Left renal cortex interstitium (tissue), 4 donors: Measurements from ENCODE around the gene RUNX1. TPM values are rescaled to one million over a fixed set of nuclear protein-coding genes. Genes with fewer than 3 reads are reported as not detected.

Source experiments
- DNase-seq, 4 donors: peaks; one replicate each; pipeline ENCODE4 v3.0.0-alpha.2; 2013; ENCODE audit warnings: low read depth in 4 of 4, low spot score in 2 of 4, missing footprints in 1 of 4
- polyA plus RNA-seq, 4 donors: library from polyadenylated mRNA; unstranded; fragments of 120-200 nt; gene quantifications; one replicate each; pipeline ENCODE4 v1.2.1, GENCODE V29; 2013; ENCODE audit not compliant: insufficient read length in 4 of 4

RUNX1 gene
- polyA plus RNA-seq, 4 donors: 1.5 to 3.6 (median 2.7) TPM

DNA sequence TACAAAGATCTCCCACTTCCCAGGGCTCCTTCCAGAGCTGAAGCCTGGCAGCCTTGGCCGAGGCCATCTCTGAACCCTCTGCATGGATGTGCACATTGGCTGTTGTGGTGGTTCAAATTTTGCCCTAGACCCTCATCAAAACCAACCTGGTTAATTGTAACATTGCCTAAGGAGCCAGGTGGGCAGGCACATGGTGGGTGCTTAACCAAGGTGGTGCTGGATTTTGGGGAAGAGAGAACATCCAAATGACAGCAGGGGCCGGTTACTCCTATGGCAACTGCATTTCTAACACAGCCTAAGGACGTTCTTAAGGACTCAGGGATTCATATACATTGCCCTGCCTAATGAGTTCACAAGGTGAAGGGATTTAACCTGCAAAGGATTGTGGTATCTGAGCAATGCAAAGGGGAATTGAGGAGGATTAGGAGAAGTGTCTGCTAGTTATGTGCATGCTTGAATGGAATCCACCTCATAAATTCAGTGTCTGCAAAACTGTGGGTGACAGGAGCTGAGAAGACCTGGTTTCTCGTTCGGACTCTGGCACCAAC is 10.3 kb downstream of the RUNX1 start:
- DNase-seq: no peak

DNA sequence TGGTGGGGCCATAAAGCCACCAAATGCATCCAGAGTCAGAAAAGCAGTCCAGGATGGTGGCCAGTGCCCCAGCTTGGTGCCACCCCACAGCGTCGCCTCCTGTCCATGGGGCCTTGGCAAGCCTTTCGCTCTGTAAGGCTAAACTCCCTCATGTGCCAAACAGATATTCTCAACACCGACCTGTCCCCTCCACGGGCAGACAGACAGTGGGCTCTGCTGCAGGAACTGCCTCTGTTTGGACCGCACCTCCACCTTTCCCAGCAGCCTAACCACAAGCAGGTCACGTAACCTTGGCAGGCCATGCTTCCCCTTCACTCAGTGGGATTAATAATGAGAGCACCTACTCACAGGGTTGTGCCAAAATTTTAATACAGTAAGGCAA is 11.7 kb downstream of the RUNX1 start:
- DNase-seq: no peak

DNA sequence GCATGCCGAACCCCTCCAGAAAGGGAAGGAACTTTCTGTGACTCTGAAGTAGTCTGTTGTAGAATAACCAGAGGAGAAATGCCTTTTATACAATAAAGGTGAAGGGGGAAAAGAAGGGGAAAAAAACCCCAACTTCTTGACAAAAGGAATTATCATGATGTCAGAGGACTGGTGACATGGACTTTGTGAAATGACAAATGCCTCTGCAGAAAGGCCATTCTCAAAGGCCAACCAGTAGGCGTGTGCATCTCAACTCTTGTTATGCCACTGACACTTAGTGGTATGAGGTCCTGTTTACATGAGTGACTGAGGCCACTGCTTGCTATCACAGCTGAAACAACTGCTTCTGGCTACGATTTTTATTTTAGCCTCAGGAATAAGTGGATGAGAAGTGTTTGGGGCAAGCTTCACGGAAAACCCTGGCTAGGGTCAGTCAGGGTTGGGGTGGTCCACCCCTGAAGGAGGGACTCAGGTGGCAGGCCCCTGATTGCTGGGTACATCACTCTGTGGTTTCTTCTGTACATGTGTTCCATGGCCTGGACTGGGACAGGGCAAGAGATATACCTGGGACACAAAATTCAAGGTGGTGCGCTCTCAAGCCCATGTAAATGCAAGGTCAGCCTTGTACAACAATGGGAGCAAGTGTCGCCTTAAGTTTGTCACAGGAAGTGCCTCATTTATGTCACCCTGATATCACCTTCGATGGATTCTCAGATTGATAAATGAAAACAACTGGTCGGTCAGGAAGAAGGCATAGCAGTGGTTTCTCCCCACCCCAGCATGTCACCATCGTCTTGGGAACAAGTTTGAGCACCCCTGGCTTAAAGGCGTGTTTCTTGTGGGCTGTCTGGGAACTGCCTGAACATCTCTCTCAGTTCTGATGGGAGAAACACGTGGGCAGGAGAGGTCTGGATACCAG is 12.4 kb downstream of the RUNX1 start:
- DNase-seq: no peak

DNA sequence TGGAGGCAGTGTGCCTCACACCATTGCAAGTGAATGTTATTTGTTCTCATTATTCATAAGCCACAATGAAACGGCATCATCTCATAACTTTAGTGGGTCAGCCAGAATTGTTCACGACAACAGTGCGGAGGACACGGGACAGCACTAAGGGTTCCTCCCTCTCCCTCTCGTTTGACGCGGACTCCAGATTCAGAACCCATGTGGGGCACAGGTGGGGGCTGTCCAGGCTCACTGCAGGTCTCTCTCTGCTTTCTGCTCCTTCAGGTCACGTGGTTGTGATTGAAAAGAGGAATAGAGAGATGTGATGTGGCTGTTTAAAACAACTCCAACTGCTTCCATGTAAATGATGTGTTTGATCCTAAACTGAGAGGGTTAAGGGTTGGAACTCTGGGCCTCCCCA is 13.5 kb downstream of the RUNX1 start:
- DNase-seq: no peak

DNA sequence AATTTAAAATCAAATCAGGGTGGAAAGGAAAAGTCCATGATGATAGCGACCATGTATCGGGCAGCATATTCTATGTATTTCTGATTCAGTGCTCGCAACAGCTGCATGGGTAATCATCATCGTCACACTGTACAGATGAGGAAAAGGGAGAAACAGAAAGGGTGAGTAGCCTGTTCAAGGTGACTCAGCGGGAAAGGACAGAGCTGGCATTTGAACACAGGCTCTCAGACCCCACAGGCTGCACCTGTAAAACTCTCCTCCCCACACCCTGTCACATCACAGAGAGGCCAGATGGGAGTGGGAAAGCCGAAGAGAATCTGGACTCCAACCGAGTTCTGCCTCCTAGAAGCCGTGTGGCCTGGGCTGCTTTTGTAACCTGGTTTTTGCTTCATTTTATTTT is 14.0 kb downstream of the RUNX1 start:
- DNase-seq: no peak

DNA sequence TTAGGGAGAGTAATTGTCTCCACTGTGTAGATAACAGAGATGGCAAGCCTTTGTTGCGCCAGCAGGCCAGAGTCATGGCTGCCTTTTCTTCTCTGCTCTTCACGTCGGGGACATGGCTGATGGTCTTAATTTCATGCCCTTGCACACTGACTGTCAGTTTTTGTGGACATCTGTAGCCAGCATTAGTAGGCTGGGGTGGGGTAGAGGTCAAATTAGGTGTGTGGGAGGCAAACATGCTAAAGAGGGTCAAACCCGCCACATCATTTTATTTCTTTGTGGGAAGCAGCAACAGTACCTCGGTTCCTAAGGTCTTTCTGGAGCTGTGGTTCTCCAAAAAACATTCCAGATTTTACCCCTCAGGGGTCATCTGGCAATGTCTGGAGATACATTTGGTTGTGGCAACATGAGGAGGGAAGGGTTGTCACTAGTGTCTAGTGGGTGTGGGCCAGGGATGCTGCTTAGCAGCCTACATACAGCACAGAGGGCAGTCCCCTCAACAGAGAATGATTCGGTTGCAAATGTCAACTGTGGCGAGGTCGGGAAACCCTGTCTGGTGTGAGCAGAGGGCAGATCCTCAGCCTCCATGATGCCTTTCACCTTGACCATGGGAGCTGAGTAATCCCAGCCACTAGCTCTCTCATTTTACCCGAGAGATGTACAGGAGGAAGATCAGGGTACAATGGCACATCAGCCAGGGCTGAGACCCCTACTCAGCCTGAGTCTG is 14.7 kb downstream of the RUNX1 start:
- no peak for DNase-seq

DNA sequence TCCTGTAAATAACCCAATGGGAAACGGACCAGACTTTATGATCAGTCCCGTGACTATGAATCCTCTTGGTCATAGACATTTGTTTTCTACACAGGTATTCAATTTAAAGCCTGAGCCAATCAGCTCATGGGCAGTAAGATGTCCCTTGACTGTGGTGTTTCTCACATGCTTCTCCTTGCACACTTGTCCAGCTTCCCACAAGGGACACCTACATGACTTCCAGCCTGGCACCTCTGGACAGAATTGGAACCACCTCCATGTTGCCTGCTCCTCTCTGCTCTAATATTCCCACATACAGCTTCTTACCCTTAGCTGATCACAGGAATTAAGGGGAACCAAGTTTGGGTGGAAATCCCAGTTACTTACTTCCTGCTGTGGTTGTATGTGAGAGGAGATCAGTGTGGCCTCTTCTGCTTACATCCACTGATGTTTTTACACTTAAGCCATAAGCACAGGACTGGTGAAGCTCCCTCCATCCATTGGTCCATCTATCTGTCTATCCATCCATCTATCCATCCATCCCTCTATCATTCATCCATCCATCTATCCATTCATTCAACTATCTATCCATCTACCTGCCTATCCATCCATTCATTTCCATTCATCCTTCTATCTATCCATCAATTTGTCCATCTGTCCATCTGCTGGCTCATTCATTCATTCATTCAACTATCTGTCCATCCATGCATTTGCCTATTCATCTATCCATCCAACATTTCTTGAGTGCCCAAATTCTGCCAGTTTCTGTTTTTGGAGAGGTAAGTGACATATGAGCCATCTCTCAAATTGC is 16.4 kb downstream of the RUNX1 start:
- DNase-seq: no peak

DNA sequence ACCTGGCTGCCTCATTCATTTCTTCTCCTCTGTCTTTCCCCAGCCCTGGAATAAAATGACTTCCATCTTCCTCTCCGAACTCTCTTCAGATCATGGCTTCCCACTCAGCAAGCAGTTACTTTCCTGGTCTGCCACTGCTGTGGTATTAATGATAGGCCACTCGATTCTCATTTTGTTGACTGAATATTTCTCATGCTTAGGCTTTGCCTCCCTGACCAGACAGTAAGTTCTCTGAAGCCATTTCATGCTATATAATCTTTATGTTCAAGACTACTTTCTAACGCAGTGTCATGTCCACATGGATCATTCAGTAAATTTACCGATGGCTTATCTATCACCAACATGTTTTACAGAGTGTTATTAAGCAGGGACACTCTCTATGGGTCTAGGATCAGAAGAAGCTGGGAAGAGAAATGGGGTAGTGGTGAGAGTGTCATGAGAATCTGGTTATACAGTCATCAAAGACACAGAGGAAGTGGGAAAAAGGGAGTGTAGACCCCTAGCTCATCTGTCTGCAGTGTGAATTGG is 20.6 kb downstream of the RUNX1 start:
- no peak for DNase-seq

DNA sequence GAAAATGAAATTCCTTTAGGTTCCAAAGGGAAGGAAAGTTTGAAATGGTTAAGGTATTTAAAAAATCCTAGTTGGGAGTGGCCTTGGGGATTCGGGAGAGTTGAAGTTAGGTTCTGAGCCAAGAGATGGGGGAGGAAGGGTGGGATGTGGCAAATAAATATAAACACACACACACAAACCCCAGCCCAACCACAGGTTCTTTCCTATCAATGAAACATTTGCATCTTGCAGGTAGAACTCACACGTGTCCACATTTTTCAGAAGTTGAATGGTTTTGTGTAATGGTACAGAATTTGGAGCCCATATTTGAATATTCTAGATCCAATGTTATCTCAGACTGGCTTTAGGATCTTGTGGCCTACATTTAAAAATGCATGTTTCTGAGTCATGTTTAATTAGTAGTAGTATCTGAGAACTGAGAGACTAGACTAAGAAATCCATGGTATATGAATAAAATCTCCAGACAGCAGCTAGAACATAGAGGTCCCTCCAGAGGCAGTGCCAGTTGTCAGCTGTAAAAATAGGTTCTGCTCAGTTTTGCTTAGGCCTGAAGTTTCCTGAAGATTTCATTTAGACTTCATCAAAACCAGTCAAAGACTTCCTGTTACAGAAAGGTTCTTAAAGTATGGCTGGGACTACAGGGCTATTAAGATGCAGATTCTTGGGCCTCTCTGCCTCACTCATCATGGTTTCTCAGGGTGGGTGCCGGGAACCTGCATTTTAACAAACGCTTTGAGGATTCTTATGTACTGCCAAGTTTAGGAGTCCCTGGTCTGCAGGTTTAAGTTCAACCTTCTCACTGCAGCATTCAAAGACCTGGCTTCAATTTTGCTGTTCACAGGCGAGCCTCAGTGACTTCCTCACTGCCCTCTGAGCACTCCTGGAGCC is 21.3 kb downstream of the RUNX1 start:
- DNase-seq: no peak

DNA sequence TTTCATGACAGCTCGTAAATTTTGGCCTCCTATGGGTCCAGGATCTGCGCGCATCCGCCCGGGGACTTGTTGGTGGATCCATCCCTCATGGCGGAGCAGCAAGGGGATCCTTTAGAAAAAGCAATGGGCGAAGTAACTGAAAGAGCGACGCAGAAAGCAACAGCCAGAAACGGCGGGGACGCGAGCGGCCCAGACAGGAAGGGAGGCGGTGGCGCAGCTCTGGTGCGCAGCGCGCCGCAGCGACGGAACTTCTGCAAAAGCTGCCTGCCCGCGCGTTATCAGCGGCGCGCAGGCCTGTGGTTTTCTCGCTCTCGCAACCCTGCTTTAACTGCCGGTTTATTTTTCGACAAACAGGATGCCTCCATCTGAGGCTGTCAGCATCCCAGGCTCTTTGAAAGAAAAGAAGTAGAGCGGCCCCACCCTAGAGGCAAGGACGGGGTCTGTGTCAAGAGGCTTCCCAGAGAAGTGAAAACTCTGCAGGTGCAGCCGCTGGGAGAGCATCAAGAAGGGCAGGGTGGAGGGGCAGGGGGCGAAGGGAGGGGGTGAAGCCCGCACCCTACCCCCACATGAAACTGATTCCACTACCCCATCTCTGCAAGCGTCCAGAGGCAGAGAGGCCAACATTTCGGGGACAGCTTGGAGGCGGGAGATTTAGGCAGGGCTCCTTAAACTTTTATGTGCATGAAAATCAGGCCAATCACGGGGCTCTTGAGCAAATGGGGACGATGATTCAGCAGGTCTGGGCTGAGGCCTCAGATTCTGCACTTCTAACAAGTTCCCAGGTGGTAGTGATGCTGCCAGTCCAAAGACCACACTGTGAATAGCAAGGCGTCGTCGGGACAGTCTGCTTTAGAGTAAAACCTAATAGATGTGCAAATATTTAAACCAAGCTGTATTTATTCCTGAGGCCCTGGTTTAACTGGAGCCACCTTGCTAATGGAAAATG is 22.2 kb downstream of the RUNX1 start:
- no peak for DNase-seq

DNA sequence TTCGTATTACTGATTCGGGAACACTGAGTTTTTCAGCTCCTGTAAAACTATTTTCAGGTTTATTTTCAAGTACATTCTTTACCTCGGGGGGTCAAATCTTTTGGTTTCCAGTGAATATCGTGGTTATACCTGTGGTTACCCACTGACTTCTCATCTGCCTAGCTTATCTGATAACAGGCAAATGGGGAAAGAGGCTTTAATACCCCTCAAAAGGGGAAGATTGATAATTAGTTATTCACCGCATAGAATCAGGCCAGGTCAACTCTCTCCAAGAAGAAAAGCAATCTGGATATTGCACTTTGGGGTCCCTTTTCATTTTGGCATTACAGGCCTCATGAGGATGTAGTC is 23.0 kb downstream of the RUNX1 start:
- no peak for DNase-seq

DNA sequence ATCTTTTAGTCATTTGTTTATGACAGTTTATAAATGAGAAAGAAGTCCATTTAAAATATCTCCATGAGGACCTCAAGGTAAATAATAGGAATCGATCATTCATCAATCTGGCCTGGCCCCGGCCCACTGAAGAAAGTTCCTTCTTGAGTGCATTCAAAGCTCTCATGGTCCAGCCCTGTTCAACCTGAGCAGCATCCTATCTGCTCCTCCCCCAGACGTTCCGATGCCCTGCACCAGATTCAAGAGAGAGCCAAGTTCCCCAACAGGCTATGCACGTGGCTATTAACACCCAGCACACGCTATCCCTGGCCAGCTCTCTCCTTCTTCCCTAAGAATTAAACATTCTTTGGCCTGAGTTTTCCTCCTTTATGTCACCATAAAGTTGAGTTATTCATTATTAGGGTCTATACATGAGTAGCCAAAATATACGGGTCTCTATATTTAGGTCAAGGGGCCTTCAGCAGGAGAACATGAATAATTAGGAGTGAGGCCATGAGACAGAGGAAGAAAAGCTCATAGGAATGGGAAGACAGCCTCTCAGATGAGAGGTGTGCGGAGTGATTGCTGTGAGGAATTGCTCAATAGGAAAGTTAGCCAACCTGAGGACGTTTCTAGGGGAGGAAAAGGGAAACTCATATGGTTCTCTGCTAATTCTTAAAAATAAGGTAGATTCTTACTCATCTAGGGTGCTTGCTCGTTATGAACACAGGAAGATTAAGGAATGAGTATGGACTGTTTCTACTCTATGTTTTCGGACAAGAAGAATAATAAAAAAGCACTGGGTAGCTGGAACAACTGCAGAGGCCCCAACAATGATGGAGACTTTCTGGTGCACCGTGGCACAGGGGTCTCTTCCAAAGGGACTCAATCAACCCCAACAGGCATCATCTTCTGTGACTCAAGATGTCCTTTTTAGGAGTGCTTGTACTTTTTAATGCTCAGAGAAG is 23.6 kb downstream of the RUNX1 start:
- DNase-seq: no peak

DNA sequence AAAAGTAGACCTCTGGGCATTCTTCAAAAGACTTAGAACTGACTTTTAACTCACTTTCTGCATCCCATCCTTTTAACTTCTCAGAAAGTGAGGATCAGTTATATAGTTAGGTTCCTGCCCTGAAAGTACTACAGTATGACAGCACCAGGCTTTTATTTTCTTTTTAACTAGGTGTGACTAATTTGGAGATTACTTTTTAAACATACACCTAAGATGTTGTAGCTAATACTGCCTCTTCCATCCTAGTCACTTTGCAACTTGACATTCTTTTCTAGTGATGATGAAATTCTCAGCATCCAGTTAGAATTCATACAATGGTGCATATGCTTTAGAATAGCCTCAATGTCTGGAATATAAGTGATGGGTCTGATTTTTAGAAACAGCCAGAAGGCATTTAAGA is 24.6 kb downstream of the RUNX1 start:
- DNase-seq: no peak

DNA sequence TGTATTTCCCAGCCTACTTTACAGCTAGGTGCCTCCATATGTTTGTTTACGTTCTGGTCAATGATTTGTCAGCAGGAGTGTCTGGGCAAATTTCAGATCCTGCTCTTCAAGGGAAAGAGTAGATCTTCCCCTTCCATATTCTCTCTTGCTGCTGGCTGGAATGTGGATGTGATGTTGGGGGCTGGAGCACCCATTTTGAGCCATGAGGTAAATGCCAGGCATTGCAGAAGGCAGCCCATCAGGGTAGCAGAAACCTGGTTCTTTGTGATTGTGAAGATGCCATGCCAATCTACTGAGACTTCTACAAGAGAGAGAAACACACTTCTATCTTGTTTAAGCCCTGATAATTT is 25.1 kb downstream of the RUNX1 start:
- DNase-seq: no peak

DNA sequence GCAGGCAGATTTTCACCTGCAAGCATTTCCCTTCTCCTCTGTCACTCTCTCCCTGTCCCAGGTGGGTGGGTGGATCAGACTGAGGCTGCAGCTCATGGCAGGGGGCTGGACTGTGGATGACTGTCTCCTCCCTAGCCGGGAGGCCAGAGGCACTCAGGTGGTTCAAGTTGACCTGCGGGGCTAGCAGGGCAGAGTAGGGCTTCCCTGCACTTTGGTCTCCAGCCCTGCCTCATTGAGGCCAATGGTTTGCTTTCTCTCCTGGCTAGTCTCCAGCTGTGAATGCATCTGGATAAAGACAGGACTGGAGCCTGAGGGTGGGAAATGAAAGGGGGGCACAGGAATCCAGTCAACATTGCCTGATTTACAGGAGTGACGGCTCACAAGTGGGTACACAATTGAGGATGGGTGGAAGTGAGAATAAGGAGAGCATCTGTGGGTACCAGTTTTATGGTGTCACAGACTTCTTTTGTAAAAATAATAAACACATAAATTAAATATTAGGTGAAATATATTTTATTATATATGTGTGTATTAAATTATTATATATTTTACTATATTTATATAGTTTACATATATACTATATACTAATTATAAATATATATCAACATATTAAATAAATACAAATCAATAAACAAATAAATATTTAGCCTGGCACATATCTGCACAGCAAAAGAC is 25.6 kb downstream of the RUNX1 start:
- no peak for DNase-seq

DNA sequence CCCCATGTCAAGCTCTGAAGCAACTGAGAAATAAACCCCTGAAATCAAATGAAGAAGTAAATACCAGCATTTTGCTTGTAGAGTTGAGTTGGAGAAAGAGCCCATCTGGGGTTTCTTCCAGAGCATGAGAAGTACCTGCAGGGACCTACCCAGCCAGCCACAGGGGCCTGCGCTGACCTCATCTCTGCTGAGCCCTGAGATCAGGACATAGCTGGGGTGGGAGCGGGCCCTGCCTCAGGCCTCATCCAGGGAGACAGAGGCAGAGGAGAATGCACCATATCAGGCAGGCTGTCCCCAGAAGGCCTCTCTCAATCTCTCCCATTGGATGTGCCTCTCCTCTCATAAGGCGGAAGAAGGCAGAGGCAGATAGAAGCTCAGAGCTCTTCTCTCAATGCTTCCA is 27.6 kb downstream of the RUNX1 start:
- no peak for DNase-seq

DNA sequence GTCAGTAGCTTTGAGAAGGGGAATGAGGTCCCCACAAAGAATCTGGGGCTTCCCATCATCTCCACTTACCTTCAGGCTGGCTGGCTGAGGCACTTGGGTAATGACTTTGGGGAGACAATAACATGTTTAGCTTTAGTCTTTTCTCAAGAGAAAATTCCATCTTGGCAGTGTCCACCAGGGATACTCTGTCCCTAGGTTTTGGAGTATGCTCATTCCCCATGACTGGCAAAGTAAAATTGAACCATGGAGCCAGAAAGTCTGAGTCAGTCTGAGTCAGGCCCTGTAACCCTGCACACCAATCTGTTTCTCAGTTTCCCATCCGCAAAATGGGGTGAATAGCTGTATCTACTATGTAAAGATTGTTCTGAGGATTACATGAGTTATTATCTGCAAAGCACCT is 28.2 kb downstream of the RUNX1 start:
- no peak for DNase-seq
